ENCODE results near the gene GPR137B.
"Not testable (repeated sequence)": the region's sequence is repeated elsewhere in the genome, so short reads cannot be mapped to it uniquely, and the experiment has no call there.

Gene GPR137B

DNA sequence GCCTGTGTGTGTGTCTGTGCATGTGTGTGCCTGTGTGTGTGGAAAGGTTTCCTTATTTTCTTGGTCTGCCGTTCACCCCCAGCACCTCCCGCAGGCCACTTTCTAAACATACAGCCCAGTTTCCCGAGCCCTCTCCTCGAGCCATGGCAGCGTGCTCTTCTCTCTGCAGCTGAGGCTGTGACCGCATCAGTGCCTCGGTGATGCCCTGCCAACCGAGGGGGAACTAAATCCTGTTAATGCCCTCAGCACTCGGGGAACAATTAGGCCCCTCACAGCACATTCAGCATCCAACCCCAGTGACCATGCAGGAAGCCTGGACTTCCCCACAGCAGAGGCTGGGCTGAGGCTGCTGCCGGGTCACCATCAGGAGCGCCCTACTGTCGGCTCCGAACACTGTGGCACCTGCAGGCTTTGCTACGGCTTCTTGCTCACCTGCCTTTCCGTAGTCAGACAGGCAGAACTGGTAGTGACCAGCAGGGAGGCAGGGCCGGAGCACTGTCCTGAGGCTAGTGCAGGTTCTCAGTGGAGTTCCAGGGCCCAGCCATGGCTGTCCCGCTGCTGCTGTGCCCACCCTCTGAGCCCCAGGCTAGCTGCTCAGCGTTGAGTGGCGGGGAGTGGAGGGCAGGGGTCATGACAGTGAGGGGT lies 8.1 kb downstream of the GPR137B start:
- no peak for TF ChIP-seq Cebpa-rat (IDR thresholded peaks at IDR 0.05)
- H3K9me3 ChIP-seq, result no peaks in the 10 kb centered on the region
- peak overlapping the region; percentile 42 for H3K4me2 ChIP-seq
- H3K4me1 ChIP-seq, result peaks cover 48% of the 10 kb centered on the region
- peaks cover 100% of the 10 kb centered on the region for H4K20me1 ChIP-seq
- no peaks in the 10 kb centered on the region; the same call in 1 of the 2 replicates for H3K36me3 ChIP-seq
- H3K27me3 ChIP-seq, result peaks cover 6% of the 10 kb centered on the region
- H3K27ac ChIP-seq, result no peak overlapping the region
- H3K4me3 ChIP-seq, result no peak overlapping the region
- no peak overlapping the region for H3K9ac ChIP-seq

DNA sequence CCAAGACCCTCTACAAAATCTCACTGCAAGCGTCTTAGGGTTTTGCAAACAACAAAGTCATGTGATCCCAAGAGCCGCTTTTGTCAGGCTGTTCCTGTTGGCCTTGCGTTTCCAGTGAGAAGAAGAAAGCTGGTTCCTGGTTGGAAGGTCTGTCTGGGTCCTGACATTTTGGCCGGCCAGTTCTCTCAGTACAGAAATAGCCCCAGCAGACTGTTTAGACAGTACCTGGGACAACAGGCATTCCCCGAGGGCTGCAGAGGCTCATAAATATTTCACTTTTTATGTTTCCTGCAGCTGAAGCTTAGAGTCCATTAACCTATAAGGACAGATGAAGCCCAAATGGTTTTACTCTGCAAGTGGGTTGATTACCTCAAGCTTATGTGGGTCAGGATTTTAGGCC lies 8.6 kb downstream of the GPR137B start:
- H3K4me3 ChIP-seq, result no peak overlapping the region
- TF ChIP-seq Cebpa-rat (IDR thresholded peaks at IDR 0.05), result no peak
- no peaks in the 10 kb centered on the region for H3K9me3 ChIP-seq
- H3K27ac ChIP-seq, result no peak overlapping the region
- peaks cover 100% of the 10 kb centered on the region for H4K20me1 ChIP-seq
- peaks cover 53% of the 10 kb centered on the region for H3K4me1 ChIP-seq
- no peaks in the 10 kb centered on the region for H3K36me3 ChIP-seq
- H3K27me3 ChIP-seq, result peaks cover 8% of the 10 kb centered on the region
- H3K9ac ChIP-seq, result no peak overlapping the region
- peak overlapping the region; percentile 42 for H3K4me2 ChIP-seq

DNA sequence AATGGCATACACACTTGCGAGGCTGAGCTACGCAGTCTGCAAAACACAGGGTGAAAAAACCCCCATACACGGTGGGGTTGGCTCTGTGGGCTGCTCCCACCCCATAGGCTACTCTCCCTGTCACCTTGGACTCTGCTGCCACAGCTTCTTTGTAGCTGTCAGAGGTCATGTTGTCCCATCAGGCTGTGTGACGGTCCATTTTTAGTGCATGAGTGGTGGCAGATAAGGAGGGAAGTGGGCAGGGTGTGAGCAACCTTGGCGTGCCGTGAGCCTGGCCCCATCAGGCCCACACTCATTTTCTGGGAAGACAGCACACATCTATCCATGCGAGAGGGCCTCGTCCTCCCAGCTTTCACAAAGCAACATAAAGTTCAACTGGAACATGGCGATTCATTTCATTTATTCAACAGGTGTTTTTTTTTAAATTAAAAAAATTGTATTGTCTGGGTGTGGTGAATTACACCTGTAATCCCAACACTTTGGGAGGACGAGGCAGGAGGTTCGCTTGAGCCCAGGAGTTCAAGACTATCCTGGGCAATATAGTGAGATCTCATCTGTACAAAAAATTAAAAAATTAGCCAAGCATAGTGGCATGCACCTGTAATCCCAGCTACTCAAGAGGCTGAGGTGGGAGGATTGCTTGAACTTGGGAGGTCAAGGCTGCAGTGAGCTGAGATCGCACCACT lies 9.5 kb downstream of the GPR137B start:
- no peak for TF ChIP-seq Cebpa-rat (IDR thresholded peaks at IDR 0.05)
- Histone ChIP-seq H3K4me1 (peaks cover 62% of the 10 kb centered on the region), H3K4me3 (no peak overlapping the region), H4K20me1 (peaks cover 100% of the 10 kb centered on the region), H3K4me2 (no peak overlapping the region), H3K27ac (no peak overlapping the region), H3K36me3 (no peaks in the 10 kb centered on the region), H3K9ac (no peak overlapping the region), H3K27me3 (peaks cover 8% of the 10 kb centered on the region), H3K9me3 (no peaks in the 10 kb centered on the region)

DNA sequence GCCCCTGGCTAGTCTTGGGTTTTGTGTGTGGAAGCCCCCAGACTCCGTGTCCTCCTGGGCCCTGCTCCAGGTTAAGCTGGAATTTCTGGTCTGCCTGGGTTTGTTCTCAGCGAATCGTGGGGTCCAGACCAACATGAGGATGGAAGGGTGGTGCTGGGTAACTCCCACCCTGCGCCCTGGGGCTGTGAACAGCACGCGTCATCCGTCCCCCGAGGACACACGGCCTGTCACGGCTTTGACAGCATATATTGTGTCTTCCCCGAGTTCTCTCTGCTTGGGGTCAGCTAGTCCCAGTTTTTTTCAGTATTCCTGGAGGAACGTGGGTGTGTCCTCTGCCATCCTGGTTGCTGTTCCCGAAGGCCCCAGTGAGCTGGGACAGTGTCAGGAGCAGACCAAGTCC lies 11.8 kb downstream of the GPR137B start:
- no peaks in the 10 kb centered on the region for H3K36me3 ChIP-seq
- peaks cover 100% of the 10 kb centered on the region for H4K20me1 ChIP-seq
- H3K9ac ChIP-seq, result no peak overlapping the region
- TF ChIP-seq Cebpa-rat (IDR thresholded peaks at IDR 0.05), result no peak
- no peak overlapping the region for H3K4me2 ChIP-seq
- H3K4me3 ChIP-seq, result no peak overlapping the region
- H3K27ac ChIP-seq, result no peak overlapping the region
- no peaks in the 10 kb centered on the region for H3K9me3 ChIP-seq
- H3K4me1 ChIP-seq, result peaks cover 71% of the 10 kb centered on the region
- peaks cover 8% of the 10 kb centered on the region for H3K27me3 ChIP-seq

DNA sequence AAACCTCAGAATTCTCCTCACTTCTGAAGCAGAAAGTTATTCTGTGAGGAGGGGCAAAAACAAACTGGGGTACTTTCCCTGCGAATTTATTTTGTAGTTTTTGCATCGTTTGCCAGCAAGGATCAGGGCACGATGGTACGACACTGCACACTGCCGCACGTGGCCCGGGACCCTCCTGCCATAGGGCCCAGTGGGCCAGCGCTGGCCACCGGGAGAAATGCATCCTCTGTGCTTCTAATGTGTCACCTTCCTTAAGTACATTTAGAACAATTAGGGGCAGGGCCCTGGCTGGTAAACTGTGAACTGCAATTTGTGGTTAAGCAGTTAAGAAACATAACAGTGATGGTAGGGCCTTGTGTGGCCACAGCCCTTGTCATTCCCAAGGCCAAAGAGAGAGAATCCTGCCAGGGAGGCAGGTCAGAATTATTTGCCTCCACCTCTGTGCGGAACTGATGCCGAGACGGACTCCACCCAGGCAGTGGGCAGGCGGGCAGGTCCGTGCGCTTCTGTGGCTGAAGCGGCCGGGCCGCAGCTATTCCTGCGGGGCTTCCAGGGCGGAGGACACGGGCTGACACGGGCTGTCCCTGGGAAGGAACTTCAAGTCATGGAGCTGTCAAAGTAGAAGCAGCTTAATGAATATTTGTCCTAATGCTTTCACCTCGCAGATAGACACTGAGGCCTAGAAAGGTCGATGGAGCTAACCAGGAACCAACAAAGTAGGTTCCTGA lies 12.5 kb downstream of the GPR137B start:
- Histone ChIP-seq H3K27ac (no peak overlapping the region), H3K36me3 (no peaks in the 10 kb centered on the region), H3K9me3 (no peaks in the 10 kb centered on the region), H3K9ac (no peak overlapping the region), H4K20me1 (peaks cover 100% of the 10 kb centered on the region), H3K4me3 (no peak overlapping the region), H3K4me2 (peak overlapping the region; percentile 95), H3K4me1 (peaks cover 71% of the 10 kb centered on the region), H3K27me3 (peaks cover 8% of the 10 kb centered on the region)
- TF ChIP-seq Cebpa-rat (IDR thresholded peaks at IDR 0.05), result no peak

DNA sequence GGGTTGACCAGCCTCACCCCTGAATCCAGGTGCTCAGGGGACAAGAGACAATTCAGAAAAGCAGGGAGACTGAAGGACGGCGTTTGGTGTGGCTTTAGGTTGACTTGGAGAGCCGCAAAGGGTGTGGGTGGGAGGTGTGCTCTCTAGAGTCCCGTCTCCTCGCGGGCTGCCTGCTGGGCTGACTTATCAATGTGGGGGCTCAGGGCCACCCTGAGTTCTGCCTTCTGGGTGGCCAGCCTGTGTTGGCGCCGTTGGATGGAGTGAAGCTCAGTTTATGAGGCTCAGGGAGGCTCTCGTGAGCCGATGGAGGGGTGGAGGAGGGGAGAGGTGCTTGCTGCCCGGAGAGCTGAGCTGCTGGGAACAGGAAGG lies 13.0 kb downstream of the GPR137B start:
- H3K4me3 ChIP-seq, result no peak overlapping the region
- peak overlapping the region; percentile 95 for H3K4me2 ChIP-seq
- peaks cover 100% of the 10 kb centered on the region for H4K20me1 ChIP-seq
- H3K9me3 ChIP-seq, result no peaks in the 10 kb centered on the region
- TF ChIP-seq Cebpa-rat (IDR thresholded peaks at IDR 0.05), result no peak
- H3K27me3 ChIP-seq, result peaks cover 8% of the 10 kb centered on the region
- H3K9ac ChIP-seq, result no peak overlapping the region
- H3K27ac ChIP-seq, result no peak overlapping the region
- no peaks in the 10 kb centered on the region for H3K36me3 ChIP-seq
- peaks cover 71% of the 10 kb centered on the region for H3K4me1 ChIP-seq

DNA sequence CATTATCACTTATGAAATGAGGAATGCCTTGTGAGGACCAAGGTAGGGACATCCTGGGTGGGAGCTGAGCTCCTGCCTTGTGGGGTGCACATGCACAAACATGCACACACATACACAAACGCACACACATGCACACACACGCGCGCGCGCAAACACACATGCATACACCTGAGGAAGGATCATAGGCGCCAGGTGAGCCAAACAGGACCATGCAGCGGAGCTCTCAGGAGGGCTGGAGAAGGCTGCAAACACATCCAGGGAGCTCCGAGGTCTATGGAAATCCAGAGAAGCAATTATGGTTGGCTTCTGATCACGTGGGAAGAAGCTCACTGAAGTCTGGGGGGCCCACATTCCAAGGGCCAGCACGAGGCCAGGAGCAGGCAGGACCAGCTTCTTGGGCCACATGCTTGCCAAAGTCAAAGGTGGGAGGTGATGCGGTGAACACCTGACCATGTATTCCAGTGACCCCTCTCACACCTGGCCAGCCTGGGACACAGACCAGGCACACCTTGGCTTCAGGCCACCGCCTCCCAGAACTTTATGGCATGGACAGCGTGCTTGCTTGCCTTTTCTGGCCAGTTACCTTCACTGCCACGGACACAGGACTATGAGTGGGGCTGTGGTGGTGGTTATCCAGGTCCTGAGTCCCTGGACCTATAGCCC lies 13.6 kb downstream of the GPR137B start:
- Histone ChIP-seq H3K27me3 (peaks cover 8% of the 10 kb centered on the region), H3K36me3 (no peaks in the 10 kb centered on the region), H3K4me2 (peak overlapping the region; percentile 95), H3K9me3 (peaks cover 2% of the 10 kb centered on the region), H3K27ac (no peak overlapping the region), H4K20me1 (peaks cover 100% of the 10 kb centered on the region), H3K4me1 (peaks cover 71% of the 10 kb centered on the region), H3K4me3 (no peak overlapping the region), H3K9ac (no peak overlapping the region)
- no peak for TF ChIP-seq Cebpa-rat (IDR thresholded peaks at IDR 0.05)

DNA sequence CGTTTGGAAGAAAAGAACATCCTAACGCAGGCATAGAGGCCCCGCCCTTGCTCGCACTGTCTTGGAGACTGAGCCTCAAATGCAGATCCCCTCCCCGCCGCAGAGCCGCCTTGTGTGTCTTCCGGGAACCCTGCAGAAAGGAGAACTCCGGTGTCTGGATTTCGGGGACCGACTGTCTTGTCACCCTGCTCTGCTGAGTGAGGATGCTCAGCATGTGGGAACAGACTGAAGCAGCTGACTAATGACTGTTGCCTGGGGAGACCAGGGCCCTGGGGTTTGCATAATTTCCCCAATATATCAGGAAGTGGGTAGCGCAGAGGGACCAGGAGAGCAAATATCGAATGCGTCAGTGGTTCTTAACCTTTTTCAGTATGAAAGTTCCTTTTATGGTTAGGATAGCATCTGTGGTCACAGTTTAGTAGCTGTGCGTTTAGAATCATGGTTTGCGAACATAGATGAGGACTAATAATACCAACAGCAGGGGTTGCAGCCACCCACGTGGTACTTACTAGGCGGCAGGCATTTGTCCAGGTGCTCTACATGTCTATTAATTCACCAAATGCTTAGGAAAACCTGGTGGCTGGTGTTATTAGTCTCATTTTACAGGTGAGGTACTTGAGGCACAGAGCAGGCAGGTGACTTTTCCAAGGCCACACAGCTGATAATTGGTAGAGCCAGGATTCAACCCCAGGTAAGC lies 14.3 kb downstream of the GPR137B start:
- H4K20me1 ChIP-seq, result peaks cover 93% of the 10 kb centered on the region
- H3K4me3 ChIP-seq, result no peak overlapping the region
- peak; percentile 46; the same call in 1 of the 2 replicates for TF ChIP-seq Cebpa-rat (IDR thresholded peaks at IDR 0.05)
- H3K9ac ChIP-seq, result no peak overlapping the region
- H3K36me3 ChIP-seq, result peaks cover 7% of the 10 kb centered on the region; the same call in 1 of the 2 replicates
- H3K4me2 ChIP-seq, result peak overlapping the region; percentile 95
- H3K27ac ChIP-seq, result no peak overlapping the region
- peaks cover 9% of the 10 kb centered on the region for H3K9me3 ChIP-seq
- H3K27me3 ChIP-seq, result peaks cover 8% of the 10 kb centered on the region
- peaks cover 72% of the 10 kb centered on the region for H3K4me1 ChIP-seq

DNA sequence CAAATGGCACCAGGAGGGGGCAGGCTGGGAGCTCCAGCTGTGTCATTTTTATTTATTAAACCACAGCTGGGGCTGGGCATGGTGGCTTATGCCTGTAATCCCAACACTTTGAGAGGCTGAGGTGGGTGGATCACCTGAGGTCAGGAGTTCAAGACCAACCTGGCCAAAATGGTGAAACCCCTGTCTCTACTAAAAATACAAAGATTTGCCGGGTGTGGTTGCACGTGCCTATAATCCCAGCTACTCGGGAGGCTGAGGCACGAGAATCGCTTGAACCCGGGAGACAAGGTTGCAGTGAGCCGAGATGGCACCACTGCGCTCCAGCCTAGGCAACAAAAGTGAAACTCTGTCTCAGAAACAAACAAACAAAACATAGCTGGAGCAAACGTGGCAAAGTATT lies 15.7 kb downstream of the GPR137B start:
- H3K9ac ChIP-seq, result not testable (repeated sequence)

More for the DNA sequence above, 15.7 kb downstream of the GPR137B start:
- H3K4me3 ChIP-seq, H3K27me3 ChIP-seq, H3K27ac ChIP-seq: not testable (repeated sequence)
- peaks cover 79% of the 10 kb centered on the region for H4K20me1 ChIP-seq
- peak overlapping the region; percentile 95 for H3K4me2 ChIP-seq
- H3K4me1 ChIP-seq, result peaks cover 76% of the 10 kb centered on the region
- peaks cover 23% of the 10 kb centered on the region for H3K9me3 ChIP-seq
- peaks cover 19% of the 10 kb centered on the region; the same call in 1 of the 2 replicates for H3K36me3 ChIP-seq

Data from BLaER1 (cell line).